ENCODE measurements around the gene INMT.

The INMT gene

GRCh38 chr7:30705596-30705995 lies 46.3 kb upstream of the INMT start:
- DNase-seq, result no peak
- no CpG with 5 or more reads among the region's 13 CpGs for WGBS (ENCODE audit: extremely low coverage, insufficient coverage, insufficient read length)
- Histone ChIP-seq H3K4ac (ENCODE audit: low read depth, low read length) (no peak overlapping the region), H4K12ac (ENCODE audit: low read depth, low read length) (no peak overlapping the region), H3K4me1 (ENCODE audit: control insufficient read depth in 1 of 2, insufficient read depth in 2 of 2, low read length in 2 of 2) (peaks cover 6% of the 10 kb centered on the region in 2 experiments), H3K27me3 (ENCODE audit: insufficient read depth, low read length) (no peaks in the 10 kb centered on the region), H3K27ac (ENCODE audit: low read depth, low read length) (no peak overlapping the region), H3K79me2 (ENCODE audit: control insufficient read depth, insufficient read depth, low read length, poor library complexity) (no peaks in the 10 kb centered on the region), H3K9ac (ENCODE audit: low read length) (no peak overlapping the region), H3K23ac (ENCODE audit: low read length) (no peak overlapping the region), H4K8ac (ENCODE audit: low read depth, low read length) (no peak overlapping the region), H3K9me3 (ENCODE audit: insufficient read depth, low read depth, low read length) (no peaks in the 10 kb centered on the region), H2BK5ac (ENCODE audit: low read depth, low read length, poor library complexity) (no peak overlapping the region), H2BK120ac (ENCODE audit: insufficient read depth, low read length, poor library complexity) (no peak overlapping the region), H3K14ac (ENCODE audit: low read length) (no peak overlapping the region), H2AK5ac (ENCODE audit: low read length) (no peak overlapping the region), H2AFZ (ENCODE audit: insufficient read depth, low read length, poor library complexity) (no peak overlapping the region), H3K4me2 (ENCODE audit: low read length) (no peak overlapping the region), H3K18ac (ENCODE audit: low read length) (no peak overlapping the region), H3K4me3 (ENCODE audit: low read depth, low read length) (no peak overlapping the region), H3K36me3 (ENCODE audit: control insufficient read depth in 1 of 2, insufficient read depth in 2 of 2, low read length in 2 of 2) (no peaks in the 10 kb centered on the region), H4K91ac (ENCODE audit: low read depth, low read length) (no peak overlapping the region), H3K79me1 (ENCODE audit: low read length) (no peaks in the 10 kb centered on the region), H2BK12ac (ENCODE audit: low read length) (no peak overlapping the region)

DNA sequence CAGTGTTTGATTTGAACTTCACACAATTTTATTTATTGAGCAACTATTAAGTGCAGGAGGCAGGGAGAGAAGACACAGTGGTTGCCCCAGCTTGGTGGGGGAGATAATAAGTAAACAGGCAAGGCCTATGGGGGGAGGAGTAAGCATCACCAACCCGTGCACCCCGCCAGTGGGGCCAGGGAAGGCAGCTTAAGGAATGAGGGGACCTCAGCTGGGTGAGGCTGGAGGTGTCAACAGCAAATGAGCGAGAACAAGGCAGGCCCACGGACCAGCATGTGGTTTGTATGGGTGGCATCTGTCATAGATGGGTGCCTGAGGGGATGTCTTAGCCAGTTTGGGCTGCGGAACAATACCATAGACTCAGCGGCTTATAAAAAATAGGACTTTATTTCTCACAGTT lies 45.6 kb upstream of the INMT start:
- H3K18ac ChIP-seq (ENCODE audit: low read length), result no peak overlapping the region
- no peaks in the 10 kb centered on the region for H3K9me3 ChIP-seq (ENCODE audit: insufficient read depth, low read depth, low read length)
- no CpG with 5 or more reads among the region's 6 CpGs for WGBS (ENCODE audit: extremely low coverage, insufficient coverage, insufficient read length)
- H2AK5ac ChIP-seq (ENCODE audit: low read length), result no peak overlapping the region
- no peaks in the 10 kb centered on the region for H3K27me3 ChIP-seq (ENCODE audit: insufficient read depth, low read length)
- no peak overlapping the region for H3K23ac ChIP-seq (ENCODE audit: low read length)
- H3K36me3 ChIP-seq (ENCODE audit: control insufficient read depth in 1 of 2, insufficient read depth in 2 of 2, low read length in 2 of 2), result no peaks in the 10 kb centered on the region
- H2BK5ac ChIP-seq (ENCODE audit: low read depth, low read length, poor library complexity), result no peak overlapping the region
- H3K4me3 ChIP-seq (ENCODE audit: low read depth, low read length), result no peak overlapping the region
- no peak for DNase-seq
- no peak overlapping the region for H2BK12ac ChIP-seq (ENCODE audit: low read length)
- H3K4me1 ChIP-seq (ENCODE audit: control insufficient read depth in 1 of 2, insufficient read depth in 2 of 2, low read length in 2 of 2), result peaks cover 4 to 6% of the 10 kb centered on the region in 2 experiments
- H3K4ac ChIP-seq (ENCODE audit: low read depth, low read length), result no peak overlapping the region
- no peak overlapping the region for H2AFZ ChIP-seq (ENCODE audit: insufficient read depth, low read length, poor library complexity)
- no peak overlapping the region for H2BK120ac ChIP-seq (ENCODE audit: insufficient read depth, low read length, poor library complexity)
- H4K91ac ChIP-seq (ENCODE audit: low read depth, low read length), result no peak overlapping the region
- no peak overlapping the region for H3K14ac ChIP-seq (ENCODE audit: low read length)
- H4K12ac ChIP-seq (ENCODE audit: low read depth, low read length), result no peak overlapping the region
- H3K27ac ChIP-seq (ENCODE audit: low read depth, low read length), result no peak overlapping the region
- H3K9ac ChIP-seq (ENCODE audit: low read length), result no peak overlapping the region
- H3K79me1 ChIP-seq (ENCODE audit: low read length), result no peaks in the 10 kb centered on the region
- no peak overlapping the region for H4K8ac ChIP-seq (ENCODE audit: low read depth, low read length)
- H3K4me2 ChIP-seq (ENCODE audit: low read length), result no peak overlapping the region
- no peaks in the 10 kb centered on the region for H3K79me2 ChIP-seq (ENCODE audit: control insufficient read depth, insufficient read depth, low read length, poor library complexity)

GRCh38 chr7:30706908-30707307 lies 45.0 kb upstream of the INMT start:
- H3K36me3 ChIP-seq (ENCODE audit: control insufficient read depth in 1 of 2, insufficient read depth in 2 of 2, low read length in 2 of 2), result no peaks in the 10 kb centered on the region
- no peaks in the 10 kb centered on the region for H3K79me1 ChIP-seq (ENCODE audit: low read length)
- H2AFZ ChIP-seq (ENCODE audit: insufficient read depth, low read length, poor library complexity), result no peak overlapping the region
- H3K4me3 ChIP-seq (ENCODE audit: low read depth, low read length), result no peak overlapping the region
- H4K91ac ChIP-seq (ENCODE audit: low read depth, low read length), result no peak overlapping the region
- no peak overlapping the region for H2BK12ac ChIP-seq (ENCODE audit: low read length)
- no peaks in the 10 kb centered on the region for H3K79me2 ChIP-seq (ENCODE audit: control insufficient read depth, insufficient read depth, low read length, poor library complexity)
- H3K27ac ChIP-seq (ENCODE audit: low read depth, low read length), result no peak overlapping the region
- H2AK5ac ChIP-seq (ENCODE audit: low read length), result no peak overlapping the region
- no peak overlapping the region for H3K14ac ChIP-seq (ENCODE audit: low read length)
- no CpG with 5 or more reads among the region's 6 CpGs for WGBS (ENCODE audit: extremely low coverage, insufficient coverage, insufficient read length)
- no peak overlapping the region for H4K12ac ChIP-seq (ENCODE audit: low read depth, low read length)
- H3K18ac ChIP-seq (ENCODE audit: low read length), result no peak overlapping the region
- no peak overlapping the region for H3K4ac ChIP-seq (ENCODE audit: low read depth, low read length)
- H3K27me3 ChIP-seq (ENCODE audit: insufficient read depth, low read length), result no peaks in the 10 kb centered on the region
- no peak overlapping the region for H2BK120ac ChIP-seq (ENCODE audit: insufficient read depth, low read length, poor library complexity)
- H3K4me2 ChIP-seq (ENCODE audit: low read length), result no peak overlapping the region
- DNase-seq, result no peak
- H3K9me3 ChIP-seq (ENCODE audit: insufficient read depth, low read depth, low read length), result no peaks in the 10 kb centered on the region
- no peak overlapping the region for H4K8ac ChIP-seq (ENCODE audit: low read depth, low read length)
- H2BK5ac ChIP-seq (ENCODE audit: low read depth, low read length, poor library complexity), result no peak overlapping the region
- peaks cover 4 to 6% of the 10 kb centered on the region in 2 experiments for H3K4me1 ChIP-seq (ENCODE audit: control insufficient read depth in 1 of 2, insufficient read depth in 2 of 2, low read length in 2 of 2)
- H3K9ac ChIP-seq (ENCODE audit: low read length), result no peak overlapping the region
- H3K23ac ChIP-seq (ENCODE audit: low read length), result no peak overlapping the region

DNA sequence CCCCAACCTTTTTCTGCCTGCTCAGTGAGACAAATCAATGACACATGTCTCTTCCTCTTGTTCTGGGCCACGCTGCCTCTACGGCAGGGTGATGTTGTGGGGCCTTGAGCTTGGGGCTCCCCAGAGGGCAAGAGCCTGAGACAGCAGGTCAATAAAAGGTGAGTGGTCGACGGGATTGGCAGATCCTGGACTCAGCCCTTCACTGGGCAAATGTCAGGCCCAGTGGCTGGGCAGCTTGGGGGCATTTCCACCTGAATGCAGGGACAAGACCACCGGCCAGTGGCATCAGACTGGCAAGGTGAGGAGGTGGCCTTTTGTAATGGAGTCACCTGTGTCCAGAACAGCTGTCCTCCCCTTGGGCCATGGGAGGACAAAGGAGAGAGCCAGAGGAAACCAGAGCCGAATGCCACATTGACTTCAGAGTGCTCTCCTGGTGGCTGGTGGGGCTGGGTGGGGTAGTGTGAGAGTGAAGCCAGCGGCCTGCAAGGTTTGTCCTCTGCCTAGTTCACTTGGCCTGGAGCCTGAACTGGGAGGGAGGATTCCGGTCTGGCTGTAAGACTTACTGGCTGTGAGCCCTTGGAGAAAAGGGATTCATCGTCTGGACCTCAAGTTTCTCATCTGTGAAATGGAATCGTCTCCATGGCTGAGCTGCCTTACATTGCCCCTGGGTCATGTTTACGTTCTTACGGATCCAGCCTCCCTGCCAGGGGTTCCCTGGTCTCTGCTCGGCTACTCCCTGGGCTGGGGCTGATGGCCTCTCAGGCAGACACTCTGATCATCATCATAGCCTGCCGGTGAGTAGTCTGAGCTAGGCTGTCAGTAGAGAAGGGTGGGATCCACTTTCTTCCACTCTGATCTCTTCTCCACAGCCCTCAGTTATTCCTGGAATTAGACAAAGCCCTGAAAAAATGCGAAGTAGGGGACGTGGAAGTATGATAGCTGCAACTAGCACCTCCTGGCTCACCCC lies 44.3 kb upstream of the INMT start:
- H4K91ac ChIP-seq (ENCODE audit: low read depth, low read length), result no peak overlapping the region
- H3K23ac ChIP-seq (ENCODE audit: low read length), result no peak overlapping the region
- H4K8ac ChIP-seq (ENCODE audit: low read depth, low read length), result no peak overlapping the region
- H3K36me3 ChIP-seq (ENCODE audit: control insufficient read depth in 1 of 2, insufficient read depth in 2 of 2, low read length in 2 of 2), result no peaks in the 10 kb centered on the region
- no peak overlapping the region for H3K9ac ChIP-seq (ENCODE audit: low read length)
- H3K9me3 ChIP-seq (ENCODE audit: insufficient read depth, low read depth, low read length), result no peaks in the 10 kb centered on the region
- no peak overlapping the region for H2BK120ac ChIP-seq (ENCODE audit: insufficient read depth, low read length, poor library complexity)
- no peak overlapping the region for H2AFZ ChIP-seq (ENCODE audit: insufficient read depth, low read length, poor library complexity)
- H3K27me3 ChIP-seq (ENCODE audit: insufficient read depth, low read length), result no peaks in the 10 kb centered on the region
- H3K79me2 ChIP-seq (ENCODE audit: control insufficient read depth, insufficient read depth, low read length, poor library complexity), result no peaks in the 10 kb centered on the region
- H3K4ac ChIP-seq (ENCODE audit: low read depth, low read length), result no peak overlapping the region
- DNase-seq, result no peak
- H3K79me1 ChIP-seq (ENCODE audit: low read length), result no peaks in the 10 kb centered on the region
- no peak overlapping the region for H2BK12ac ChIP-seq (ENCODE audit: low read length)
- H3K14ac ChIP-seq (ENCODE audit: low read length), result no peak overlapping the region
- no peak overlapping the region for H3K18ac ChIP-seq (ENCODE audit: low read length)
- H3K27ac ChIP-seq (ENCODE audit: low read depth, low read length), result no peak overlapping the region
- no peak overlapping the region for H2AK5ac ChIP-seq (ENCODE audit: low read length)
- no peak overlapping the region for H4K12ac ChIP-seq (ENCODE audit: low read depth, low read length)
- no peak overlapping the region for H3K4me3 ChIP-seq (ENCODE audit: low read depth, low read length)
- no peak overlapping the region for H3K4me2 ChIP-seq (ENCODE audit: low read length)
- no peak overlapping the region for H2BK5ac ChIP-seq (ENCODE audit: low read depth, low read length, poor library complexity)
- no CpG with 5 or more reads among the region's 16 CpGs for WGBS (ENCODE audit: extremely low coverage, insufficient coverage, insufficient read length)
- H3K4me1 ChIP-seq (ENCODE audit: control insufficient read depth in 1 of 2, insufficient read depth in 2 of 2, low read length in 2 of 2), result peaks cover 4 to 6% of the 10 kb centered on the region in 2 experiments

Measured in trophoblast cell (in vitro differentiated cells and primary cell).